T47D (cell line): Measurements from ENCODE around the gene SDK1.

Experiments used
- DNase-seq, 2 experiments: peaks; one replicate each; pipeline versions ENCODE4 v3.0.0 to v3.0.0-alpha.2; 2011 to 2012; ENCODE audit warnings: low read depth in 1 of 2, low spot score in 1 of 2
- JUND ChIP-seq: IDR thresholded peaks from 2 replicates; pipeline ENCODE4 v1.6.1; 2012; ENCODE audit warnings: low read depth
- in situ Hi-C: cut with HindIII; loops from 2 replicates; pipeline ENCODE4 v1.10.0; 2016; ENCODE audit warnings: low sequenced_read_pairs, low pct_unique_long_range_greater_than_20kb

SDK1 gene

DNA sequence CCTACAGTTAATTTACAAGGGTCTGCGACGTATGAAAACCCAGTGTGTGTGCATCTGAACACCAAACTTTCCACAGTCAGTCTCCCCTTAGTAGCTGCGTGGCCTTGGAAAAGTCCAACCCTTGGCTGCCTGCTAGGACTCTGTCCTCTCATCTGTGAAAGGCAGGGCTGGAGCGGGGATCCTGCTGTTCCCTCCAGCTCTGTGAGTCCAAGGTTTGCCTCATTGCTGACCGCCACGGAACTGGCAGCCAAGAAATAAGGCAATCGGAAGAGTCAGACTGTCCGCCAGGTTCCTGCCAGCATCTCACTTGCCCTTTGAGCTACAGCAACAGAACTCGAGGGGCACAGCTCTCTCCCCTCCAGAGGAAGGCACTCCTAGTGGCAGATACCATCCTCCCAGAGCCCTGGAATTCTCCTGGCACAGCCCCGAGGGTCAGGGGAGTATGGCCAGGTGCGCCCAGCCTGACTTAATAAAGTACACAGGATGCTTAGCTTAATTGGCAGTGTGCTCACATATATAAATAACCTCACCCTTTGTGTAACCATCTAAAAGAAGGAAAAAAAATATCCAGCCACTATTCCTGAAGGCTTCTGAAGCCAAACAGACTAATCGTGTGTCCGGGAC lies 851.0 kb downstream of the SDK1 start:
- no peak for TF ChIP-seq JUND
- in situ Hi-C loops: no loop called here
- no peak for DNase-seq

GRCh38 chr7:4154882-4155535 lies 854.0 kb downstream of the SDK1 start:
- DNase-seq: no peak
- TF ChIP-seq JUND: no peak
- in situ Hi-C loops: no loop called here

DNA sequence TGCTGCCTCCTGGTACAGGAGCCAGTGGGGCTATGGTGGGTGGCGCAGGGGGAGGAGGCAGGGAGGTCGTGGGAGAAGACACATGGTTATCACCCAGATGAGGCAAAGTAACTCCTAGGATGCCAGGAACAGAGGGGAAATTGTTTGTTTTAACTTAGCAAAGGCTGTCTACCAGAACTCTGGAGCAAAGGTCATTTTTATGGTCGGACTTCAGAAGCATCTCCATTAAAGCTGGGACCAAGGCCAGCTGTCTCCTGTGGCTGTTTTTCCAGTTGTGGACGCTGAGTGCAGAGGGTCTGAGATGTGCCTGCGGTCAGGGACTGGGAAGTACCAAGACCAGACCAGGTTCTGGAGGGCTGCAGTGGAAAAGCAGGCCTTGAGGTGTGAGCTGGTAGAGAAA lies 855.1 kb downstream of the SDK1 start:
- DNase-seq: no peak
- in situ Hi-C loops: no loop called here
- no peak for TF ChIP-seq JUND

DNA sequence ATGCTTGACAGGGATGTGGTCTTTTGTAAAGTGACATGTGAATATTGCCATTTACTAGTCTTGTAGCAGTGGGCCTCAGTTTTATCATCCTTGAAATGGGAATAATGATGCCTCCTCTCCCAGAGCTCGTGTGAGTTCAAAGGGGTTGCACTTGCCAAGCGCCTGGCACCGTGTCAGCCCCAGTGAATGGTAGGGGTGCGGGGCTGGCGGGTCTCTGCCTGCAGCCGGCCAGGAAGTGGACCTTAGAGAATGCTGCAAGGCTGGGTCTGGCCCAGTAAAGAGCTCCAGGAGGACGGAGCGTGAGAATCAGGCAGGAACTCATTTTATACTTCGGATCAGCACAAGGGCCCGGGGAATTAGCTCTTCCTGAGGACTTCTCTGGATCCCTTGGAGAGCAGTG lies 856.6 kb downstream of the SDK1 start:
- TF ChIP-seq JUND: no peak
- in situ Hi-C loops: no loop called here
- no peak for DNase-seq

DNA sequence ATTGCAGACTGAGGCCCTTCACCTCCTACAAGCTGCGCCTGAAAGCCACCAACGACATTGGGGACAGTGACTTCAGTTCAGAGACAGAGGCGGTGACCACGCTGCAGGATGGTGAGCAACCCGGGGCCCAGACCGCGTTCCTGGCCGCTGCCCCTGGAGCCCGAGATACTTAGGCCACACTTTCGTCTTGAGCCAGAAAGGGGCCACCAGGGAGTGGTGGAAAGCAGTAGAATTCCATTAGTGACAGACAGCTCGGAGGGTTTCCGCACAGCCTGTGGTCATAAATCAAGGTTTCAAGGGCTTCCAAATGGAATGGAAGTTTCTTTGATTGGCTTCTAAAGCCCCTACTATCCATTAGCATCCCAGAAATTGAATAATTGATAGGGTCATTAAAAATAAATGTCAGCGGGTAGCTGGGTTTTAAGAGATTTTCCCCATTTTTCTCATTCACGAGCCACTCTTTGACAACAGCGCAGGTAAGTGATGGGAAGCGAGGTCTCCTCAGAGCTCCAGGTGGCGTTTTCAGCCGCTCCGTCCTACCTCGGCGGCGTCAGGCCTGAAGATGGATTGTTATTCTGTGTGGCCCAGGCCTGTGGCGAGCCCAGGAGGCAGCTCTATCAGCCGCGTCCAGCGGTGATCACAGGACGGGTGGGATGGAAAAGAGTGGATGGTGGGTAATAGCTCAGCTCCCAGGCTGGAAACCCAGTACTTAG lies 857.5 kb downstream of the SDK1 start:
- in situ Hi-C loops: no loop called here
- no peak for DNase-seq
- TF ChIP-seq JUND: no peak

DNA sequence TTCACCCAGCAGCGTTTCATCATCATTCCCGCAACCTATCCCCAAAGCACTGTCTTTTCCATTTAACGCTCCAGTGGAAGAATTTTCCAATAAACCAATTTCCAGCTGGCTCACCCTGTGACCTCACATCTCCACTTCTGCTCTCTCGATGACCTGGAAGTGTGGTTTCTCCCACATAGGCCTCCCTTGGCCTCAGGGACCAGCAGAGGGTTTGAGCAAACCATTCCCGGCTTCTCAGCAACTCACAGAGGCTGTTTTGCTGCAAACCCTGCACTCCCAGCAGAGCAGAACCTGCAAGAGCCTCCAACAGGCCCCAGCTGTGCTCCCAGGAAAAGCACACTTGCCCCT lies 858.1 kb downstream of the SDK1 start:
- in situ Hi-C loops: no loop called here
- TF ChIP-seq JUND: no peak
- no peak for DNase-seq

DNA sequence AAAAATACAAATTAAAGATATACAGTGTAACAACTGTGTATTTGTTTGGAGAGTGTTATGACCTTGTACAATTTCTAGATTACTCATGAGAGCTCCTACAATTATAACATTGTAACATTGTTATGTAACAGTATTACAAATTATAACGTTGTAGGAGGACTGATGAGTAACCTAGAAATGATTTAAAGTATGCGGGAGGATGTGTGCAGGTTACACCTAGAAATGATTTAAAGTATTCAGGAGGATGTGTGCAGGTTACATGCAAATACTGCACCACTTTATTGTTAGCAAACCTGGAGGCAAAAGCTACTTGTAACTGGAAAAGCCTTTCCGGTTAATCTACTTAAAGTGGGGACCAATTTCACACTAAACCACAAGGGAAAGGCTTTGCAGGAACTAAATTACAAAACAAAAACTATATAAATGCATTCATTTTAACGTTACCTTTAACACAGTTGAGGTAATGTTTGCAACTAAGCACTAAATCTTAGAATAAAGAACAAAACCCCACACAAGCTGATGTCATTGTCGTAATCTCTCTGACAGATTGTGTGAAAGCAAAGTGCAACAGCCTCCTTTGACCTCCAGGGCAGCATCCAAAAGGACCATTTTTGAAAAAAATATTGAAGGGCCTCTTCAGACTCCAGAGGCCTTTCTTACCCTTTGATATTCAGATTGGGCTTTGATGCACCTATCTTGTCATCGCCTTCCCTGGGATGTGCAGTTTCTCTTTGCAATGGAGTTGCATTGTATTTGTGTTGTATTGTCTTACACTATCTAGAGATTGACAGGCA lies 858.9 kb downstream of the SDK1 start:
- TF ChIP-seq JUND: no peak
- in situ Hi-C loops: no loop called here
- no peak for DNase-seq

- in situ Hi-C loops: no loop called here
- no peak for TF ChIP-seq JUND
Observed at GRCh38 chr7:4162884-4163564, 862.0 kb downstream of the SDK1 start.

GRCh38 chr7:4163565-4164203 lies 862.6 kb downstream of the SDK1 start:
- no peak for DNase-seq
- in situ Hi-C loops: no loop called here
- TF ChIP-seq JUND: no peak

More at GRCh38 chr7:4162884-4163564, 862.0 kb downstream of the SDK1 start:
- DNase-seq: no peak

GRCh38 chr7:4164556-4164955 lies 863.5 kb downstream of the SDK1 start:
- in situ Hi-C loops: no loop called here
- no peak for TF ChIP-seq JUND

DNA sequence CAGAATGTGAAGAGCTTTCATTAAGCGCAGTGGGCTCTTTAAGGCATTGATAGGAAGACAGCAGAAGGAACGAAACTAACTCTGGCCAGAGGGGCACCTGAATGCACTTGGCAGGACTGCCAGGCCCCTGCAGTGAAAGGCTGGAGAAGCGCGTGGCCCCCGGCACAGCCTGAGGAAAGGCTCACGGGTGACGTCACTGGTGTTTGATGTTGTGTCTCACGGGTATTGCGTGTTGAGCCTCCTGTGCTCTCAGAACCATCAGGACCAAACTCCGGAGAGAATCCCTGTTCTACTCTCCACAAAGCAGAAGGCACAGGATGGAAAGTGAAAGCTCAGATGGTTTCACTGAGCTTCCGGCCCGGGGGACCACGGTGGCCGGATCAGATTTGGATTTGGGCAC lies 865.3 kb downstream of the SDK1 start:
- no peak for TF ChIP-seq JUND
- DNase-seq: no peak
- in situ Hi-C loops: no loop called here

More at GRCh38 chr7:4164556-4164955, 863.5 kb downstream of the SDK1 start:
- DNase-seq: peak; percentile 58 to 68

- DNase-seq: no peak
- in situ Hi-C loops: no loop called here
- no peak for TF ChIP-seq JUND
Observed at GRCh38 chr7:4166807-4167206, 865.8 kb downstream of the SDK1 start.
